Mononuclear cell (primary cell): ENCODE data around the gene TXNRD1. TPM values are rescaled to one million over a fixed set of nuclear protein-coding genes. Genes with fewer than 3 reads are reported as not detected.

Source experiments
- H3K27me3 ChIP-seq: 2 replicates; pipeline ENCODE4 v1.6.0; 2011; ENCODE audit warnings: low read length, control low read depth; ENCODE audit not compliant: insufficient read depth
- H3K4me1 ChIP-seq: 2 replicates; pipeline ENCODE4 v1.5.1; 2011; ENCODE audit warnings: mild to moderate bottlenecking, low read length, control low read depth; ENCODE audit not compliant: insufficient read depth
- H3K4me3 ChIP-seq: 2 replicates; pipeline ENCODE4 v1.5.1; 2011; ENCODE audit warnings: mild to moderate bottlenecking, low read length, moderate library complexity
- H3K9me3 ChIP-seq: 2 replicates; pipeline ENCODE4 v1.5.1; 2011; ENCODE audit warnings: low read depth, mild to moderate bottlenecking, control low read depth, low read length
- total RNA-seq: library from RNA; depleted of rRNA; stranded (reverse); fragments of >200 nt; gene quantifications from one replicate; pipeline ENCODE4 v1.2.3, GENCODE V29; 2012

The TXNRD1 gene
- total RNA-seq, 1 donor: 69.9 TPM

- no peak overlapping the region for H3K4me3 ChIP-seq
- H3K9me3 ChIP-seq: no peaks in the 10 kb centered on the region
- H3K27me3 ChIP-seq: no peaks in the 10 kb centered on the region
These were observed 140.1 kb downstream of the TXNRD1 start for GRCh38 chr12:104355630-104356029.

GRCh38 chr12:104356231-104357115, 140.9 kb downstream of the TXNRD1 start:
- H3K4me1 ChIP-seq: no peaks in the 10 kb centered on the region
- no peak overlapping the region for H3K4me3 ChIP-seq
- H3K27me3 ChIP-seq: no peaks in the 10 kb centered on the region
- no peaks in the 10 kb centered on the region for H3K9me3 ChIP-seq

More at GRCh38 chr12:104355630-104356029, 140.1 kb downstream of the TXNRD1 start:
- H3K4me1 ChIP-seq: no peaks in the 10 kb centered on the region

- H3K4me3 ChIP-seq: no peak overlapping the region
These were observed 141.9 kb downstream of the TXNRD1 start for GRCh38 chr12:104357421-104357952.

GRCh38 chr12:104358353-104359003, 142.9 kb downstream of the TXNRD1 start:
- no peak overlapping the region for H3K4me3 ChIP-seq
- no peaks in the 10 kb centered on the region for H3K4me1 ChIP-seq
- H3K9me3 ChIP-seq: no peaks in the 10 kb centered on the region
- H3K27me3 ChIP-seq: no peaks in the 10 kb centered on the region

More at GRCh38 chr12:104357421-104357952, 141.9 kb downstream of the TXNRD1 start:
- no peaks in the 10 kb centered on the region for H3K4me1 ChIP-seq
- no peaks in the 10 kb centered on the region for H3K27me3 ChIP-seq
- H3K9me3 ChIP-seq: no peaks in the 10 kb centered on the region

GRCh38 chr12:104359216-104359615, 143.6 kb downstream of the TXNRD1 start:
- Histone ChIP-seq H3K27me3 (no peaks in the 10 kb centered on the region), H3K4me3 (no peak overlapping the region), H3K4me1 (no peaks in the 10 kb centered on the region), H3K9me3 (no peaks in the 10 kb centered on the region)

- Histone ChIP-seq H3K4me3 (no peak overlapping the region), H3K27me3 (no peaks in the 10 kb centered on the region), H3K9me3 (no peaks in the 10 kb centered on the region), H3K4me1 (no peaks in the 10 kb centered on the region)
These were observed 144.6 kb downstream of the TXNRD1 start for GRCh38 chr12:104360157-104360556.

- H3K9me3 ChIP-seq: no peaks in the 10 kb centered on the region
- H3K27me3 ChIP-seq: no peaks in the 10 kb centered on the region
- H3K4me3 ChIP-seq: no peak overlapping the region
- H3K4me1 ChIP-seq: no peaks in the 10 kb centered on the region
These were observed 145.6 kb downstream of the TXNRD1 start for GRCh38 chr12:104360983-104361707.

GRCh38 chr12:104365921-104366410, 150.4 kb downstream of the TXNRD1 start:
- Histone ChIP-seq H3K9me3 (peaks cover 5% of the 10 kb centered on the region), H3K4me1 (no peaks in the 10 kb centered on the region), H3K27me3 (no peaks in the 10 kb centered on the region), H3K4me3 (no peak overlapping the region)

GRCh38 chr12:104369708-104370107, 154.1 kb downstream of the TXNRD1 start:
- H3K4me1 ChIP-seq: peaks cover 14% of the 10 kb centered on the region
- H3K27me3 ChIP-seq: no peaks in the 10 kb centered on the region
- H3K4me3 ChIP-seq: no peak overlapping the region
- H3K9me3 ChIP-seq: peaks cover 5% of the 10 kb centered on the region

GRCh38 chr12:104371043-104371870, 155.7 kb downstream of the TXNRD1 start:
- peaks cover 5% of the 10 kb centered on the region for H3K9me3 ChIP-seq
- H3K4me1 ChIP-seq: peaks cover 14% of the 10 kb centered on the region
- no peak overlapping the region for H3K4me3 ChIP-seq
- H3K27me3 ChIP-seq: no peaks in the 10 kb centered on the region

GRCh38 chr12:104372061-104372720, 156.6 kb downstream of the TXNRD1 start:
- Histone ChIP-seq H3K4me1 (peaks cover 14% of the 10 kb centered on the region), H3K4me3 (no peak overlapping the region), H3K9me3 (peaks cover 5% of the 10 kb centered on the region), H3K27me3 (no peaks in the 10 kb centered on the region)

GRCh38 chr12:104372721-104373335, 157.2 kb downstream of the TXNRD1 start:
- H3K4me3 ChIP-seq: no peak overlapping the region
- H3K27me3 ChIP-seq: no peaks in the 10 kb centered on the region
- H3K4me1 ChIP-seq: peaks cover 14% of the 10 kb centered on the region
- peaks cover 5% of the 10 kb centered on the region for H3K9me3 ChIP-seq

GRCh38 chr12:104374071-104374470, 158.5 kb downstream of the TXNRD1 start:
- Histone ChIP-seq H3K9me3 (peaks cover 5% of the 10 kb centered on the region), H3K27me3 (no peaks in the 10 kb centered on the region), H3K4me3 (no peak overlapping the region), H3K4me1 (peaks cover 14% of the 10 kb centered on the region)
